ENCODE measurements around the gene BGLAP. TPM values are rescaled to one million over a fixed set of nuclear protein-coding genes. Genes with fewer than 3 reads are reported as not detected.

The BGLAP gene
- polyA plus RNA-seq, 6 donors from 2014 or later, result 1.1 TPM; not detected in 5

DNA sequence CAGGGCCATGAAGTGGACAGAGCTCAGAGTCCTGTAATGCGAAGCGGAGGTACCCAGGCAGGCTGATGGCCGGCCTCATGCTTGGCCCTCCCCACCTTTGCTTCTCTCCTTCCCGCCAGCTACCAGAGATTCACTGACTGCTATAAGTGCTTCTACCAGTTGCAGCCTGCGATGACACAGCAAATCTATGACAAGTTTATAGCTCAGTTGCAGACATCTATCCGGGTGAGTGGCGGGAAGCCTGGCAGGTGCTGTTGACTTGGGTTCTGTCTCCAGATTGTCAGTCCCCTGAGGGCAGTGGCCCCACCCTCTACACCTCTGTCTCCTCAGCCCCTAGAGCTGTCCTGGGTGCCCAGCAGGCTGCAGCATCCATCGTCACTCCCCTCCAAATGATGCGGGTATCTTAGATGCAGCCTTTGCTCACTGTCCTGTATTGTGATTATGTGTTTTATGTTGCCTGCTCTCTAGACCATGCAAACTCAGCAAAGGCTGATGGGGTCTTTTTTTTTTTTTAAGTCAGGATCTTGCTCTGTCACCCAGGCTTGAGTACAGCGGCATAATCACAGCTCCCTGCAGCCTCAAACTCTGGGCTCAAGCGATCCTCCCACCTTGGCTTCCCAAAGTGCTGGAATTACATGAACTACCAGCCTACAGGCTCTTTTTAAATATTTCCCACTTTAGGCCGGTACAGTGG, 9.6 kb upstream of the BGLAP start:
- Mint-ChIP-seq H3K27me3 (no peaks in the 10 kb centered on the region), H3K27ac (peak overlapping the region in 1 of 6 donors; percentile 63), H3K4me1 (peaks cover 0 to 1% (median 0%) of the 10 kb centered on the region in 3 donors), H3K4me3 (no peak overlapping the region), H3K36me3 (peaks cover 0 to 12% of the 10 kb centered on the region in 2 donors), H3K9me3 (no peaks in the 10 kb centered on the region)
- ATAC-seq (ENCODE audit: low read depth in 2 of 2), result no peak
- DNase-seq, result no peak

DNA sequence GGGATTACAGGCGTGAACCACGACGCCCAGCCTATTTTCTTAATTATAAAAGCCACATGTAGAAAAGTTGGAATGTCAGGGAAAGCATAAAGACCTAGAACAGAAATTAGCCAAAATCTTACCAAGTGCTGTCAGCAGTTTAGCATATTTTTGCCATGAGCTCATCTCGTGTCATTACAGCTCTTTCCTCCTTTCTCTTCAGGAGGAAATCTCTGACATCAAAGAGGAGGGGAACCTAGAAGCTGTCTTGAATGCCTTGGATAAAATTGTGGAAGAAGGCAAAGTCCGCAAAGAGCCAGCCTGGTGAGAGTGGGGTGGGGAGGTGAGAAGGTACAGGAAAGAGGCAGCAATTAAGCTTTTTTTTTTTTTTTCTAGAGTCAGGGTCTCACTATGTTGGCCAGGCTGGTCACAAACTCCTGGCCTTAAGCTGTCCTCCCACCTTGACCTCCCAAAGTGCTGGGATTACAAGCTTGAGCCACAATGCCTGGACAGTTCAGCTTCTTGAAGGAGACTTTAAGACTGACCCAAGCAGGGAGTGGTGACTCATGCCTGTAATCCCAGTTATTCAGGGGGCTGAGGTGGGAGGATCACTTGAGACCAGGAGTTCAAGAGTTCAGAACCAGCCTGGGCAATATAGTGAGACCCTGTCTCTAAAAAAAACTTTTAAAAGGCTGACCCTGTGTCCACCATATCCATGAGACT, 8.4 kb upstream of the BGLAP start:
- DNase-seq (no peak), ATAC-seq (ENCODE audit: low read depth in 2 of 2) (no peak)
- Mint-ChIP-seq H3K4me1 (peaks cover 0 to 1% (median 0%) of the 10 kb centered on the region in 3 donors), H3K9me3 (no peaks in the 10 kb centered on the region), H3K27ac (no peak overlapping the region), H3K27me3 (no peaks in the 10 kb centered on the region), H3K4me3 (peak overlapping the region in 2 of 8 donors; percentile 6 to 35), H3K36me3 (peaks cover 0 to 13% of the 10 kb centered on the region in 2 donors)

DNA sequence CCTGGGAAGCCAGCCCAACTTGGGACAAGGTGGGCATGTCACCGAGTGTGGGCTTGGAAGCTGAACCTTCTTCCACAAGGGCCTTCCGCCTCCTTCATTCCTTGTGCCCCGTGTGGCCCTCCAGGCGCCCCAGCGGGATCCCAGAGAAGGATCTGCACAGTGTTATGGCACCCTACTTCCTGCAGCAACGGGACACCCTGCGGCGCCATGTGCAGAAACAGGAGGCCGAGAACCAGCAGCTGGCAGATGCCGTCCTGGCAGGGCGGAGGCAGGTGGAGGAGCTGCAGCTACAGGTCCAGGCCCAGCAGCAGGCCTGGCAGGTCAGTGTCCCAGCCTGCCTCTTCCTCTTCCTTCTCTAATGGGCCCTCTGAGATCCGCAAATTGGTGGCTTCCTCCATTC, 5.8 kb upstream of the BGLAP start:
- no peak for ATAC-seq (ENCODE audit: low read depth in 2 of 2)
- Mint-ChIP-seq H3K9me3 (no peaks in the 10 kb centered on the region), H3K4me3 (no peak overlapping the region), H3K27me3 (no peaks in the 10 kb centered on the region), H3K27ac (no peak overlapping the region), H3K4me1 (peaks cover 0 to 1% (median 0%) of the 10 kb centered on the region in 3 donors), H3K36me3 (peaks cover 4 to 25% of the 10 kb centered on the region in 2 donors)
- no peak for DNase-seq

DNA sequence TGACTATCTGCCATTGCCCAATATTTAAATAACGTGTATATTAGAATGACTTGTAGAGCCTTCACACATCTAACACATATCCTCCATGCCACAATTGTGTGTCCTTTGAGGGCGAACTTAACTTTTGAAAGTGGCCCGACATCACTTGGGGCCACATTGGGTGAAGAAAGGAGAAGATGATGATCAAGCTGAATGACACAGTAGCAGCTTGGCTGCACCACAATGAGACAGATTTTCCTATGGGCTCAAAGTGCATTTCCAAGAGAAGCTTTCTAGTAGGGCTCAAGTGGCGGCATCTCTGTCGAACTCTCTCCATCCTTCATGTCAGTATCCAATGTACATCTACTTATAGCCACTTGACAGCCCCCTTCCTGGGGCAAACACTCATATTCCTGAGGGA, 3.7 kb upstream of the BGLAP start:
- Mint-ChIP-seq H3K27me3 (no peaks in the 10 kb centered on the region), H3K4me1 (peaks cover 0 to 1% (median 0%) of the 10 kb centered on the region in 3 donors), H3K36me3 (peaks cover 4 to 25% of the 10 kb centered on the region in 2 donors), H3K4me3 (no peak overlapping the region), H3K27ac (no peak overlapping the region), H3K9me3 (no peaks in the 10 kb centered on the region)
- DNase-seq, result no peak
- ATAC-seq (ENCODE audit: low read depth in 2 of 2), result no peak

DNA sequence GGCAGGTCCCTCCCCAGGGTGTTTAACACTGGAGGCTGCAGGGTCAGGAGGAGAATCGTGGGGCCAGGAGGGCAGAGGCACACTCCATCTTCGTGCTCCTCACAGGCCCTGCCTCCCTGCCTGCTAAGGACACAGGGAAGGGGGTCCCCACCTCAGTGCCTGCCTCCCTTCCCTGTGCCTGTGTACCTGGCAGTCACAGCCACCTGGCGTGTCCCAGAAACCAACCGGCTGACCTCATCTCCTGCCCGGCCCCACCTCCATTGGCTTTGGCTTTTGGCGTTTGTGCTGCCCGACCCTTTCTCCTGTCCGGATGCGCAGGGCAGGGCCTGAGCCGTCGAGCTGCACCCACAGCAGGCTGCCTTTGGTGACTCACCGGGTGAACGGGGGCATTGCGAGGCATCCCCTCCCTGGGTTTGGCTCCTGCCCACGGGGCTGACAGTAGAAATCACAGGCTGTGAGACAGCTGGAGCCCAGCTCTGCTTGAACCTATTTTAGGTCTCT, 623 bp upstream of the BGLAP start:
- Mint-ChIP-seq H3K27ac (no peak overlapping the region), H3K27me3 (peaks cover 0 to 23% (median 10%) of the 10 kb centered on the region in 3 donors)

DNA sequence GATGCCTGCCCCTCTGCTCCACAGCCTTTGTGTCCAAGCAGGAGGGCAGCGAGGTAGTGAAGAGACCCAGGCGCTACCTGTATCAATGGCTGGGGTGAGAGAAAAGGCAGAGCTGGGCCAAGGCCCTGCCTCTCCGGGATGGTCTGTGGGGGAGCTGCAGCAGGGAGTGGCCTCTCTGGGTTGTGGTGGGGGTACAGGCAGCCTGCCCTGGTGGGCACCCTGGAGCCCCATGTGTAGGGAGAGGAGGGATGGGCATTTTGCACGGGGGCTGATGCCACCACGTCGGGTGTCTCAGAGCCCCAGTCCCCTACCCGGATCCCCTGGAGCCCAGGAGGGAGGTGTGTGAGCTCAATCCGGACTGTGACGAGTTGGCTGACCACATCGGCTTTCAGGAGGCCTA, 754 bp downstream of the BGLAP start:
- Mint-ChIP-seq H3K4me1 (peaks cover 13 to 20% (median 16%) of the 10 kb centered on the region in 3 donors), H3K9me3 (no peaks in the 10 kb centered on the region), H3K36me3 (peaks cover 4 to 19% of the 10 kb centered on the region in 2 donors), H3K27me3 (peaks cover 0 to 23% (median 10%) of the 10 kb centered on the region in 3 donors), H3K4me3 (no peak overlapping the region), H3K27ac (peak overlapping the region in 1 of 6 donors; percentile 74)
- ATAC-seq (ENCODE audit: low read depth in 2 of 2), result no peak
- DNase-seq, result no peak

More for the DNA sequence above, 623 bp upstream of the BGLAP start:
- Mint-ChIP-seq H3K9me3 (no peaks in the 10 kb centered on the region), H3K4me1 (peaks cover 13 to 18% (median 16%) of the 10 kb centered on the region in 3 donors), H3K36me3 (peaks cover 4 to 25% of the 10 kb centered on the region in 2 donors), H3K4me3 (no peak overlapping the region)
- DNase-seq (no peak), ATAC-seq (ENCODE audit: low read depth in 2 of 2) (no peak)

DNA sequence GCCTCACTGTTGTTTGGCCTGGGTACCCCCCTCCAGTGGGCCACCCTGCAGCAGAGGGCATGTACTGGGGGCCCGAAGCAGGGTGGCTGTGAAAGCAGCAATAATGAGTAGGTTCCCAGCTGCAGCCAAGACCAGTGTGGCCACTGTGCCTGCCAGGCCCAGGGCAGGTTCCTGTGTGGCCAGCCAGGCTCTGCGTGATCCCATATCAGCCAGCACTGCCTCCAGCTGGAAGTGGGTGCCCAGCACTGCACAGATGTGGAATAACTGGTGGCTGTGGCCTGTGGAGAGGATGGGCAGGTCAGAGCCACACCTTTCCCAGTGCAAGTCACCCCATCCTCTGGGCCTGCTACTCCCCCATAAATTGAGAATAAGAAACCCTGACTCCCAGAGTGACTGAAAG, 2.1 kb downstream of the BGLAP start:
- H3K27me3 Mint-ChIP-seq, result peaks cover 0 to 23% (median 10%) of the 10 kb centered on the region in 3 donors
- H3K36me3 Mint-ChIP-seq, result peaks cover 4 to 11% of the 10 kb centered on the region in 2 donors
- peak overlapping the region in 2 of 6 donors; percentile 41 to 53 for H3K27ac Mint-ChIP-seq
- H3K4me3 Mint-ChIP-seq, result peak overlapping the region in 2 of 8 donors; percentile 66 to 85
- DNase-seq (no peak), ATAC-seq (ENCODE audit: low read depth in 2 of 2) (no peak)
- no peaks in the 10 kb centered on the region for H3K9me3 Mint-ChIP-seq
- H3K4me1 Mint-ChIP-seq, result peaks cover 13 to 20% (median 16%) of the 10 kb centered on the region in 3 donors

DNA sequence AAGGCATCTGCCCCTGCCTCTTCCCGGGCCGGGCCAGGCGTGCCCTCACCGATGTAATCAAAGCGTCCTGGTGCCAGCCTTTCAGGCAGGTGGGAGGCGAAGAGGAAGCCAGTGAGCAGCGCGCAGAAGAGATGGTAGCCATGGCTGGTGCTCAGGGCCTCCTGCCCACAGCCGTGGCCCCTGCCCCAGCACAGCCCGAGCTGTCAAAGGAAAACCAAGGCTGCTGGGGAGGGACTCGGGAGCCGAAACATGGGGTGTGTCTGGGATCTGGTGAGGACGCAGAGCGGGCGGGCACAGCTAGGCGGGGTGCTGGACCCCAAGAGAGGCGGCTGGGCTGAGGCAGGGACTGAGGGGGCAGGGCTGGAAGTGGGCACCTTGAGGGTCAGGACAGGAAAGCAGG, 2.7 kb downstream of the BGLAP start:
- H3K9me3 Mint-ChIP-seq, result no peaks in the 10 kb centered on the region
- peaks cover 3 to 5% of the 10 kb centered on the region in 2 donors for H3K36me3 Mint-ChIP-seq
- H3K4me3 Mint-ChIP-seq, result peak overlapping the region; percentile 51 to 86 (median 78)
- peaks cover 13 to 20% (median 16%) of the 10 kb centered on the region in 3 donors for H3K4me1 Mint-ChIP-seq
- ATAC-seq (ENCODE audit: low read depth in 2 of 2) (no peak), DNase-seq (no peak)
- peak overlapping the region in 2 of 6 donors; percentile 41 to 53 for H3K27ac Mint-ChIP-seq
- H3K27me3 Mint-ChIP-seq, result peaks cover 0 to 23% (median 10%) of the 10 kb centered on the region in 3 donors

DNA sequence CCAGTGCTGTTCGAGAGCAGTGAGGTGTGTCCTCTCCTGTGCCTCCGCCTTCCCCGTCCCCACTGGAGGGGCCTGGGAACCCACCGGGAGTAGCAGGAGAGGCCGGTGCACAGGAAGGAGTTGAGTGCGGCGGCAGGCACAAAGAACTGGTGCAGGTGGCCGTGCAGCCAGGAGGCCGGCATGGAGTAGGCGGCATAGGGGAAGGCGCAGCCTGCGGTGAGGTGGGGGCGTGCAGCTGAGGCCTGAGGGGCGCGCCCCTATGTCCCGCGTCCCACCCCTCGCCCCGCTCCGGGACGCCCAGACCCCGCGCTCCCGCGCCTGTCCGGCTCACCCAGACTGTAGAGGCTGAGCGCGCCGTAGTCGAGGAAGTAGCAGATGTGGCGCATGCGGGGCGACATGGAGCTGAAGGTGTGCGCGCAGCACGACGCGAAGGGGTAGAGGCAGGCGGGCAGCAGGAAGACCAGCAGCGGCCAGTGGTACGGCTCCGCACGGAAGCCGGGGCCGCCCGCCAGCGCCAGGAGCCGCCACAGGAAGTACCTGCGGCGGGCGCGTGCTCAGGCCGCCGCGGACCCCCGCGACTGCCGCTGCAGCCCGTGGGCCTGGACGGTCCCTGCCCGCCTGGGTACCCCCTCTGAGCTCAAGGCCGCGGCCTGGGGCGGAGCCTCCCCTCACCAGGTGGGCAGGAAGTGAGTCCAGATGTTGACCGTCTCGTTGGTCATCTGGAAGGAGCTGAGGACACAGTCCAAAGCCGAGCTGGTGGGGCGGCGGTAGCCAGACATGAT, 3.7 kb downstream of the BGLAP start:
- Mint-ChIP-seq H3K27ac (peak overlapping the region in 1 of 6 donors; percentile 30), H3K4me1 (peaks cover 13 to 20% (median 16%) of the 10 kb centered on the region in 3 donors), H3K27me3 (peaks cover 0 to 23% (median 10%) of the 10 kb centered on the region in 3 donors), H3K9me3 (no peaks in the 10 kb centered on the region), H3K36me3 (peaks cover 0 to 6% of the 10 kb centered on the region in 2 donors), H3K4me3 (peak overlapping the region; percentile 66 to 90 (median 82))
- ATAC-seq (ENCODE audit: low read depth in 2 of 2) (peak; percentile 63 to 70), DNase-seq (peak; percentile 19)

DNA sequence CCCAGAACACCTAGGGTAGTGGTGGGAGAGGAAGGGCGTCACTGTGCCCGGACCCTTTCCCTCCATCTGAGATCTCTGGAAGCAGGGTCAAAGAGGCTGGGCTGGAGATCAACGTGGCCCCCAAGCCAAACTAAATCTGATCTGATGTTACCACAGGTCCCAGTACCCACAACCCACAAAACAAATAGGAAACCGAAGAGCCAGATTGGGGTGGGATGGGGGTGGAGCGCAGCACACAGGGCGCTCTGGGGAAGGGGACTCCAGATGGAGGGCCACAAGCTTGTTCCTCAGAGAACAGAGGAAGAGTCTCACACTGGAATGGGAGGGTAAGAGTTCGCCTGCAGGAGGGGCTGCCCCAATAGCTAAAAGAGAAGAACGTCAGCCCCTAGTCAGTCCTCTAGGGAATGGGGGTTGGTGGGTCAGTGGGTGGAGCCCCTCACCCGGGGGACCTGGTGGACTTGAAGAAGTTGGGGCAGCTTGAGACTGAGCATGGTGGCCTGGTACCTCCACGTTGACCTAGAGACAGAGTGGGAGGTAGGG, 4.3 kb downstream of the BGLAP start:
- Mint-ChIP-seq H3K4me1 (peaks cover 13 to 20% (median 16%) of the 10 kb centered on the region in 3 donors), H3K27ac (no peak overlapping the region), H3K9me3 (no peaks in the 10 kb centered on the region), H3K27me3 (peaks cover 0 to 23% (median 10%) of the 10 kb centered on the region in 3 donors), H3K4me3 (peak overlapping the region in 6 of 8 donors; percentile 36 to 85 (median 54)), H3K36me3 (peaks cover 0 to 8% of the 10 kb centered on the region in 2 donors)
- DNase-seq (no peak), ATAC-seq (ENCODE audit: low read depth in 2 of 2) (no peak)

DNA sequence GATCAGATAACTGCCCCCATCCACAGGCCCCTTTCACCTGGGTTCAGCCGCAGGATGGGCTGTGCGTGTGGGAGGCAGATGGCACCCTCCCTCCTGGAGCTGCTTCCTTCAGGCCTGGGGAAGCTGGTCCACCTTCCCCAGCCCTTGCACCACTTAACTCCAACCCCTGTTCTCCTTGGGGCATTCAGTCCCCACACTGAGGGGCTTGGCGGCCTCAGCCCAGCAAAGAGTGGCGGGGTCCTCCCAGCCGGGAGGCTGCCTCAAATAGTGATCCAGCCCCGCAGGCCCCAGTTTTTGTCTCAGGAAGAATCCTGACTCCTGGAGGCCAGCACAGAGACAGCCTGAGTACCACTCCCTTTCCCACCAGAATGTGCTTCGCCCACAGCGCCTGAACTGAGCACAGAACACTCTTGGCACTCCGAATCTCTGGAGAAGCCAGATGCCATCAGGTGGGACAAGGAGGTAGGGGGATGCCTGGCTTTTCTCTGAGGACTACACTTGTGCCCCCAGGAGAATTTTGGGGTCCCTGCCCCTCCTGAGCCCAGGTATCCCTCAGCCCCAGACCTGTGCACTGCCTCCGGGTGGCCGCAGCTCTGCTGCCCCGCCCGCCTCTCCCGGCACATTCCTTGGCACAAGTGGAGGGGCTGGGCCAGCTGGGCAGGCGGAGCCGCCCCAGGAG, 4.9 kb downstream of the BGLAP start:
- peaks cover 0 to 8% of the 10 kb centered on the region in 2 donors for H3K36me3 Mint-ChIP-seq
- H3K4me3 Mint-ChIP-seq, result no peak overlapping the region
- peaks cover 13 to 20% (median 16%) of the 10 kb centered on the region in 3 donors for H3K4me1 Mint-ChIP-seq
- H3K27me3 Mint-ChIP-seq, result peaks cover 0 to 23% (median 10%) of the 10 kb centered on the region in 3 donors
- no peak for ATAC-seq (ENCODE audit: low read depth in 2 of 2)
- no peak for DNase-seq
- H3K27ac Mint-ChIP-seq, result no peak overlapping the region
- H3K9me3 Mint-ChIP-seq, result no peaks in the 10 kb centered on the region

Measured in naive B cell (primary cell).